Measurements from ENCODE around the gene HCN1.

HCN1 gene

DNA sequence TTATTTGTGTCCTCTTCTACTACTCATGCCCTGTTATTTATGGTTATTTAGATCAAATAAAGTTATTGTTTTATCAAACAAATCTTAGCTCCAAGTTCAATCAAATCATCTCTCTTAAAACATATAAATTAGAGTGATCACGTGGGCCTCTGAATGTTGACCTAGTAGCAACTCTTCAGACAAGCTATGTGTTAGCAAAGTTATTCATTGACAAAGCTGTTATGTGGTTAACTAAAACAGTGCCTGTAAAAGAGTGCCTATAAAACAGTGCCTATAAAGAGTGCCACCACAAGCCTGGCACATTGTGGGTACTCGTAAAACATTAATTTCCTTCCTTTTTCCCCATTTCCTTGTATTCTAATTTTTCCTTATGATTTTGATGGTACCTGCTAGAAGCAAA is 421.9 kb downstream of the HCN1 start:
- peak; percentile 0 for DNase-seq

DNA sequence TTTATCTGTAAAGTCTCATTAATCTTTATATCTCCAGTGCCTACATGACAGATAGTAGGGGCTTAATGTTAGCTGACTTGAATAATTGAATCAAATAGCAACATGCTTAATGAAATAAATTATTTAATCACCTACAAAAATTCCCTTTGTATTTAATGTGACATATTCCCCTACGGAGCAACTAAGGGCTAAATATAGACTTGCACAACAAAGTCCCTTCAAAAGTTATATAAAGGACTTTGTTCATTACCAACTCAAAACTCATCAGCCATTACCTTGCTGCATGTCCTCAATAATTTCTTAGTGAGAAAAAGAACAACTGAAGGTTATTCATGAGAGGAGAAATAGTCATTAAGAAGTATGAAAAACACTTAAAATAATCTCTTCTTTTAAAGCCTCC is 424.6 kb downstream of the HCN1 start:
- no peak for DNase-seq

DNA sequence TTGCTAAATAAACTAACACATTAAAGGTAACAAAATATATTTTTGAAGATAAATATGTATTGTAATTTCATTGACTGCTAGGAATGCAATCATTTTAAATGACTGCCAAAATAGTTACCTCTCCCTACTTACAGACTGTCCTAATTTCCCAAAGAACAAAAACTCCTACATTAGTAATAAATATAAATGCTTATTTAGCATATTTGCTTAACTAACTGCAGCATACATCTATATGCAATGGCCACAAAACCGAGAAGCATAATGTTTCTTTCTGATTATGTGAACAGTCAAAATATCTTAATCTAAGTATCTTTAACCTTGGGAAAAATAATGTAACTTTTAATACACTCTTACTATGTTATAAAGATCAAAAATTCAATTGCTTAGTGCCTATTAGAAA is 431.7 kb downstream of the HCN1 start:
- DNase-seq: no peak

DNA sequence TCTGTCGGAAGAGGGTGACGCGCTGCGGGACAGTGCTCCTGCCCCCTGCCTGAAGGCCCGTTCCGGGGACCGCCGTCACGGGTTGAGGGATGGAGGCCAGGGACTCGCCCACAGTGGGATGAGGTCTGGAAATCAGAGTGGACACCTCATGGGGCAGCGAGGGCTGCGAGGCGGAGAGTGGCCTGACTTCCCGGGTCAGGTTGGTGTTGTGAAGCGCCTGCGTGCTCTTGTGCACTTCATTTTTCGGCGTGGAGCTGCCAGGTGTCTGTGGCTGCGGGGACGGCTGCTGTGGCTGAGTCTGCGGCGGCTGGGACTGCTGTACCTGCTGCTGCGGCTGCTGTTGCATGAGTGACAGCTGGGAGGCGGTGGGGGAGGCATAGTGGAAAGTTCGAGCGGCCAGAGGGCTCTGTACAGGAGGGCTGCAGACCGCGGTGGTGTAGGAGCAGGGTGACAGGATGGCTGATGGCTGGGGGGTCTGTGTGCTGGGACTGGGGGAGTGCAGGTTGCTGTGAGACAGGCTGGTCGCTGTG is 434.1 kb downstream of the HCN1 start:
- no peak for DNase-seq

DNA sequence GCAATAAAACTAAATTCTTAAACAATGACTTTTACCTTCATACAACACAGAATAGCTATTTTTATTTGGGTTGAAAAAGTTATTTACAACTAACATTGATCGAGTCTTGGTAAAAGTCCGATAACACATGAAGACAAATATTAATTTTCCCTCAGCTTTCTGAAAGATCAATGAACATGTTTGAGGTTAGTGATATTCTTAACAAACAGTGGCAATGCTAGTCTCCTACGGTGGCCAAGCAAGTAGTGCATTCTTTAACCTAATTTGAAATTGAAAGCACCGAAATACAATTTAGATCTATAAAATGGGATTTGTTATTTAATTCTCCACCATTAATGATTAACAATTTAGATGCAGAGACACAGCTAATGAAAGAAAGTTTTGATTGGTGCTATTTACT is 435.1 kb downstream of the HCN1 start:
- no peak for DNase-seq

DNA sequence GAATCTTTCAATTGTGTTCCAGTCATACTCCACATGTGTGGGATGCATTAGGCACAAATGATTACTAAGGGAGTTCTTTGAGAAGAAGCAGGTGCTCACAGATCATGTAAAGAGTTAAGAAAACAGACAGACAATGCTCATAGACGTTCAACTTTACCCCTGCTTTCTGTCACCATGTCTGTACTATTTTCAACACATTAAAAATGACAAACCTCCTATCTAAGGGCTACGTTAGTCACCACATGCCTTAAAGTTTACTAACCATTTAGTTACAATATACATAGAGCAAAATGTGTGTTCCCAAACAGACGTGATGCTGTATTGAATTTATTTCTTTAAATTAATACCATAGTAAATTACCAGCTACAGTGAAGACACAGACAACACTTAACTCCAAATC is 435.9 kb downstream of the HCN1 start:
- no peak for DNase-seq

DNA sequence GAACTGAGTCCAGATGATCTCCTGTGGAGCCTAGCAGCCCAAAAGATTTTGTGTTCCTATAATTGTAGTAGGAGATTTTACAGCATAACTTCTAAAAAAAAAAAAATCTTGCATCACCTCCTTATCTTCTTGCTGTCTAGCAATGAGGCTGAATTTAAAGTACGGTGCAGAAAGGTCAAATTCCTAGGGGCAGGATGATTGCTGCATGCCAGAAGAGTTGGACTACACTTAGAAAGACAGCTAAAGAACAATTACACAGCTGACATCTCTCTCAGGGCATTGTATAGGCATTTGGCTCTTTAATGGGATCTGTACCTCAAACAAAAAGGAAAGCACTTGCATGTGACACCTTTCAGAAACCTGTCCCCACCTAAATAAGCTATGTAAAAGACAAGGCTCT is 443.2 kb downstream of the HCN1 start:
- no peak for DNase-seq

DNA sequence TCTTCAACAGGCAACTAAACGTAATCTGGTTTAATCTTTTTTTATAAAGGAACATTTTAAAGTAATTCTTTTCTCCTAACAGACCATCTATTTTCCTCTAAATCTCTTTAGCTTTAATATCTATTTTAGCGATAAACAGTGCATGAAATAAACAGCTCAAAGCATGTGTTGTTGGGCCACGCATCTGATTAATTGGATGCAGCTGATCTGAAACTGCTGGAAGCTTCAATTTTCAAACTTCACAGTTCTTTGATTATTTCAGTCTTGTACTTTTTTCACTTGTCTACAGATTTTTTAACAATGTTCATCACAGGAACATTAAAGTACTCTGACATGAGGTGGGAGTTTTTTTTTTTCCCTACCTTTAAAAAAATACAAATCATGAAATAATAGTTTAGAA is 443.6 kb downstream of the HCN1 start:
- DNase-seq: no peak

DNA sequence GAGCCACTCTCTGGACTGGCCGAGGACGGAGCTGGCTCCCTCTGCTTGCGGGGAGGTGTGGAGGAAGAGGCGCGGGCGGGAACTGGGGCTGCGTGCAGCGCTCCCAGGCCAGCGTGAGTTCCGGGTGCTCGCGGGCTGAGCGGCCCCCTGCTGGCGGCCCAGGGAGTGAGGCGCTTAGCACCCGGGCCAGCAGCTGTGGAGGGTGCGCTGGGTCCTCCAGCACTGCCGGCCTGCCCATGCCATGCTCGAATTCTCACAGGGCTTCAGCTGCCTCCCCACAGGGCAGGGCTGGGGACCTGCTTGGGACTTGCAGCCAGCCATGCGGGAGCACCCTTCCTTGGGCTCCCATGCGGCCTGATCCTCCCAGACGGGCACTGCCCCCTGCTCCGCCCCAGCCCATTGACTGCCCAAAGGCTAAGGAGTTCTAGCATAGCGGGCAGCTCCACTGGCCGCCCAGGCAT is 470.6 kb downstream of the HCN1 start:
- DNase-seq: peak; percentile 55

DNA sequence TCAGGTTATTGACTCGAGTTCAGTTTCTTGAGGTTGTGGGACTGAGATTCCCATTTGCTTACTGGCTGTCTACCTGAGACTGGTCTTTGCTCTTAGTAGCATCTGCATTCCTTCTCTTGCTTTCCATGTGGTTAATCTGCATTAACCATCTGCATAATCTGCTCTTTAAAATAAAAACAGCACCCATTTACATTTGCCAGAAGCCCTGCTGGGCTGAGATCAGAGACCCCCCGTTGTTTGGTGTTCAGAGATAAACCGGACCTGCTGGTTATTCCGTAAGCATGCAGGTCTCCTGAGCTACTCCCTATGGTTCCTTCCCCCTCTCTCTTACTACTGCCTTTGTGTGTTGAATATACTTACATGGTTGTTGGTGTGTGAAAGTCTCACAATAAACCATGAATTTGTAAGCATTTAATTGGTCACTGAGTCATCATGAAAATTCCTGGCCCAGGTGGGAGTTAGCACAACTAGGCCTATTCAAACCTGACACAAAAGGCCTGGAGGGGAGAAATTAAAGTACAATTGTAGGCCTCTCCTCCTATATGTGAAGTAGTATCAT is 490.7 kb downstream of the HCN1 start:
- no peak for DNase-seq
